Cardiac muscle cell (in vitro differentiated cells and primary cell): ENCODE data around the gene MAP3K12. TPM values are rescaled to one million over a fixed set of nuclear protein-coding genes. Genes with fewer than 3 reads are reported as not detected.

Experiments
- DNase-seq, 2 donors: peaks; one replicate each; pipeline versions ENCODE4 v3.0.0 to v3.0.0-alpha.2; 2010 to 2017; ENCODE audit warnings: low read depth in 1 of 2, low spot score in 1 of 2
- H3K27ac ChIP-seq: fragments of 200-600 bp; sonication (generic); 2 replicates; pipeline ENCODE4 v1.5.1; 2016
- H3K27me3 ChIP-seq: fragments of 200-600 bp; sonication (generic); 2 replicates; pipeline ENCODE4 v1.6.0; 2016; ENCODE audit warnings: control low read depth
- H3K36me3 ChIP-seq: fragments of 200-600 bp; sonication (generic); 2 replicates; pipeline ENCODE4 v1.5.1; 2016; ENCODE audit warnings: control low read depth
- H3K4me1 ChIP-seq: fragments of 200-600 bp; sonication (generic); 2 replicates; pipeline ENCODE4 v1.8.1; 2017; ENCODE audit warnings: low read depth, mild to moderate bottlenecking, mixed run types
- H3K4me3 ChIP-seq: fragments of 200-600 bp; sonication (generic); 2 replicates; pipeline ENCODE4 v1.5.1; 2016; ENCODE audit warnings: mild to moderate bottlenecking
- H3K9me3 ChIP-seq: fragments of 200-600 bp; sonication (generic); 2 replicates; pipeline ENCODE4 v1.5.1; 2017; ENCODE audit warnings: low read depth, mild to moderate bottlenecking, control low read depth
- polyA plus RNA-seq: library from polyadenylated mRNA; unstranded; fragments of >200 nt; fragmentation: Nextera tagmentation; extraction: Ambion mirVana; gene quantifications from 2 replicates; pipeline ENCODE4 v1.2.1, GENCODE V29; 2016
- total RNA-seq: library from RNA; depleted of rRNA; stranded (reverse); fragments of >200 nt; gene quantifications from 2 replicates; pipeline ENCODE4 v1.2.3, GENCODE V29; 2016
- TF ChIP-seq, protein P1 (sequence below): IDR thresholded peaks from 2 replicates; pipeline ENCODE4 v1.5.1; 2012; ENCODE audit warnings: low read depth, mild to moderate bottlenecking, low read length

The MAP3K12 gene
- total and polyA plus RNA-seq, 2 experiments from 2014 or later, result 15.1 to 26.1 TPM

DNA sequence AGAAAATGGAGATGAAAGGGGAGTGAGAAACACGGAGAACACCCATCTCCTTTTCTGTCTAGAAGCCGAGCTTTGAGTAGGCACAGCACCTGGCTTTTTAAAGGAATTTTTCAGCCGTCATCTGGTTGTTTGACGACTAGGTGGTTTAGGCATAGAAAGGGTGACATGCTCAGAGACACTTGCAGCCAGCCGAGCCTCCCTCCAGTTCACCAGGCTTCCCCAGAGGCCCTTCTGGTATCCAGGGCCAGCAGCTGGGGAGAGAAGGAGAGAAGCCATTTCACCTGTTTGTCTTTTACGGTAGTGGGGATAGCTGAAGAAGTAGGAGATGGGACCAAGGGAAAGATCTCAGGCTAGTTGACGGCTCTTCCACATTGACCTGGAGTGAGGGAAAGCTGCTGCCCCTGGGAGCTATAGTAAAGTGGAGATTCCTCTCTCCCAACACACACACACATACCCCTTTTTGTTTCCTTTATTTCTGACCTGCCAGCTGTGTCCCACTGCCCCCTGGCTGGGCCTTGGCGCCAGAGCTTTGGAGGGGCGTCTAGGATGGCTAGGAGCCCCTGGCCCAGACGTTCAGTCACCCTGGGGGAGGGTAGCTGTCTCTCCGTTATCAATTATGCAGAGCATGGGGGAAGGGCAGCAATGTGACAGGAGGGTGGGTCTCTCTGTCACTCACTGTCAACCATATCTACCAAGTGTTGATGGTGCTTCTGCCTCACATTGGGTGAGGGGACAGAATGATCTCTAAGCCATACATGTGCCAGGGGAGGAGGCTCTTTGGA is 5.5 kb downstream of the MAP3K12 start:
- peak in 1 of 2 donors; percentile 36 for DNase-seq
- Histone ChIP-seq H3K4me3 (peak overlapping the region; percentile 35), H3K27ac (peak overlapping the region; percentile 92), H3K27me3 (no peaks in the 10 kb centered on the region), H3K4me1 (peaks cover 31% of the 10 kb centered on the region), H3K36me3 (no peaks in the 10 kb centered on the region), H3K9me3 (no peaks in the 10 kb centered on the region)
- TF ChIP-seq, protein P1, sequence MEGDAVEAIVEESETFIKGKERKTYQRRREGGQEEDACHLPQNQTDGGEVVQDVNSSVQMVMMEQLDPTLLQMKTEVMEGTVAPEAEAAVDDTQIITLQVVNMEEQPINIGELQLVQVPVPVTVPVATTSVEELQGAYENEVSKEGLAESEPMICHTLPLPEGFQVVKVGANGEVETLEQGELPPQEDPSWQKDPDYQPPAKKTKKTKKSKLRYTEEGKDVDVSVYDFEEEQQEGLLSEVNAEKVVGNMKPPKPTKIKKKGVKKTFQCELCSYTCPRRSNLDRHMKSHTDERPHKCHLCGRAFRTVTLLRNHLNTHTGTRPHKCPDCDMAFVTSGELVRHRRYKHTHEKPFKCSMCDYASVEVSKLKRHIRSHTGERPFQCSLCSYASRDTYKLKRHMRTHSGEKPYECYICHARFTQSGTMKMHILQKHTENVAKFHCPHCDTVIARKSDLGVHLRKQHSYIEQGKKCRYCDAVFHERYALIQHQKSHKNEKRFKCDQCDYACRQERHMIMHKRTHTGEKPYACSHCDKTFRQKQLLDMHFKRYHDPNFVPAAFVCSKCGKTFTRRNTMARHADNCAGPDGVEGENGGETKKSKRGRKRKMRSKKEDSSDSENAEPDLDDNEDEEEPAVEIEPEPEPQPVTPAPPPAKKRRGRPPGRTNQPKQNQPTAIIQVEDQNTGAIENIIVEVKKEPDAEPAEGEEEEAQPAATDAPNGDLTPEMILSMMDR, result no peak

DNA sequence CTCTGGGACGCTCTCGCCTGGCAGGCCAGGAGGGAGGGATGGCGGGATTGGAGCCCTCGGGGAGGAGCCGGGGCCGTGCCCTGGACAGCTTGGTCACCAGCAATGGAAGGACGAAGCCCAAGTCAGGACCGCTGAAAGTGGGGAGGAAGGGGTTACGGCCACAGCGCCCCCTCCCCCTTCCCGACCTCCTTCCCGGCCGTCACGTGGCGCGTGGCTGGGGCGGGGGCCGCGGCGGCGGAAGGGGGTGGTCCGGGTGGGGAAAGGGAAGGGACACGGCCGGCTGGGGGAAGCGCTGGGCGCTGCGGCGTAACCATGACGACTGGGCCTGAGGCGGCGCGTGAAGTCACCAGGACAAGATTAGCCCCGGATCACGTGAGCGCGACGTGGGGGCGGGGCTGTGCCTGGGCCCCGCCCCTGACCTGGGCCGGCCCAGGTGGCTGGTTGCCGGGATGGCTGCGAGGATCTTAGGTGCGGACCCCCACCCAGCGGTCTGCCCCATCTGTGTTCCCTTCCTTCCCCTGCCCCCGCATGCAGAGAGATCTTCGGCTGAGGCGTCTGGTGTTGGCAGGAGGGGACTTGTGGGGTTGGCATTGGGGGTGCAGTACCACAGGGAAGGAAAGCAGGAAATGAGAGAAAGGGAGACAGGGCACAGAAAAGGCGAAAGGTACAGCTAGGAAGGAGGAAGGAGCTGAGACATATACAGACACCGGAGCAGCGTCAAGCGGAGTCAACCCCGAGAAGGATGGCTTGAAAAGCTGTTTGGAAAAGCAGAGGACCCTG is 6.2 kb downstream of the MAP3K12 start:
- Histone ChIP-seq H3K36me3 (no peaks in the 10 kb centered on the region), H3K27ac (peak overlapping the region; percentile 92), H3K9me3 (no peaks in the 10 kb centered on the region), H3K4me1 (peaks cover 31% of the 10 kb centered on the region), H3K4me3 (peak overlapping the region; percentile 35), H3K27me3 (no peaks in the 10 kb centered on the region)
- peak; percentile 95 to 96 for DNase-seq
- TF ChIP-seq, protein P1, result no peak

GRCh38 chr12:53492188-53492587 is 7.1 kb downstream of the MAP3K12 start:
- TF ChIP-seq, protein P1, result no peak
- Histone ChIP-seq H3K36me3 (no peaks in the 10 kb centered on the region), H3K27me3 (no peaks in the 10 kb centered on the region), H3K4me3 (peak overlapping the region; percentile 35), H3K9me3 (no peaks in the 10 kb centered on the region), H3K27ac (peak overlapping the region; percentile 92), H3K4me1 (peaks cover 31% of the 10 kb centered on the region)
- peak in 1 of 2 donors; percentile 27 for DNase-seq

DNA sequence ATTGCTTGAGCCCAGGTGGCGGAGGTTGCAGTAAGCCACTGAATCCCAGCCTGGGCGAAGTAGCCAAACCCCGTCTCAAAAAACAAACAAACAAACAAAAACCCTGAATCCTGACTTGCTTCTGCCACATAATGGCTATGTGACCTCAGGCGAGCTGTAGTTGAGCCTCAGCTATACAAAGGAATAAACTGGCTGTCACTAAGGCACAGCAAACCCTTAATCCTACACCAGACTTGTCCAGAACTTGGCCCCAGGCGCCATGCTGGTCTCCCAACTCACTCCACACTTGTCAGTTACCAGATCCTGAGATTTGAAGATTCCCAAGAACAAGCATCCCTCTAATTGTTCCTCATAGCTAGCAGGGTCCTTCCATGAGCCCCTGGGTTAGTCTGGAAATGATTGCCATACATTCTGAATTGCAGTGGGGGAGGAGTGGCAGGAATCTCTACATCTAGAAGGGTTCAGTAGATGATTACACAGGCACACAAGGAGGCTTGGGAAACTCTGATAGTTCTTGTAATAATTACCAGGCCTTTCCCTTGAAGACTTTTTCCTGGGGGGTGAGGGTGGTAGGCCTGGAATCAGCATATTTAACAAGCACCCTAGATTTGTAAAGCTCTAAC is 9.9 kb downstream of the MAP3K12 start:
- Histone ChIP-seq H3K27ac (peak overlapping the region; percentile 8), H3K27me3 (no peaks in the 10 kb centered on the region), H3K4me1 (peaks cover 11% of the 10 kb centered on the region), H3K9me3 (no peaks in the 10 kb centered on the region), H3K36me3 (peaks cover 10% of the 10 kb centered on the region), H3K4me3 (no peak overlapping the region)
- TF ChIP-seq, protein P1, result no peak
- DNase-seq, result no peak

DNA sequence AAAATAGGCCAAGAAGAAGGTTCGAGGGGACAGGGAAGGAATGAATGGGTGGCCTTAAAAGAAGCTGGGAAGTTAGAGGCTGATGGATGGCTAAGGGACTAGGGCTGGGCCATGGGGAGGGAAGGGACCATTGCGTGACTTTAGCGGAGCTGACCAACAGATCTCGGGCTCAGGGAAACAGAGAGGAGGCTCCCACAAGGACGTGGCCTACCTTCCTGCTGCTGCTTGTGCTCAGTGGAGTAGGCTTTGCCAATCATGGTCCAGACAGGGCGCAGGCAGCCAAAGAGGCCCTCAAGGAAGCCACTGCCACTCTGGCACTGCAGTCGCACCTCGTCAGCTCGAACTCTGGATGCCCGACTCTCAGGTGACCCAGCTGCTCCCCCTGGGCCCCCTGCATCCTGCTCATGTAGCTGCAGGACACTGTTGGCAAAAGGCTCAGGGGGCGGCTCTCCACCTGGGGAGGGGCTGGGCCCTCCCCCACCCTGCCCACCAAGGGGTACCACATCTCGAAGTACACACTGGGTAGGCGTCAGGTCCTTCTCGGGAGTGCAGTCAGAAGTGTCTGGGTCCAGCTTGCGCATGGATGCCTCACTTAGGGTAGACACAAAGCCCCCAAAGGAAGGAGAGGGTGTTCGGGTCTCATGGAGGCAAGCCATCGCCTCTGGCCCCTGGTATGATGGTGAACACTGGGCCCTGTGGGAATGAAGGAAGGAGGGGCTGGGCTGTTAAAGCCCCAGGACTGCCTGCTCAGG is 12.3 kb downstream of the MAP3K12 start:
- Histone ChIP-seq H3K9me3 (no peaks in the 10 kb centered on the region), H3K36me3 (peaks cover 15% of the 10 kb centered on the region), H3K4me3 (no peak overlapping the region), H3K27me3 (no peaks in the 10 kb centered on the region), H3K27ac (no peak overlapping the region), H3K4me1 (no peaks in the 10 kb centered on the region)
- TF ChIP-seq, protein P1, result no peak
- no peak for DNase-seq
